Placental epithelial cell (primary cell): ENCODE data around the gene IL2RA. TPM values are rescaled to one million over a fixed set of nuclear protein-coding genes. Genes with fewer than 3 reads are reported as not detected.

Experiments used
- small RNA-seq: library from RNA; depleted of rRNA; stranded (forward); fragments of <200 nt; gene quantifications from one replicate; pipeline ENCODE3, GENCODE V24; 2012
- total RNA-seq: library from RNA; depleted of rRNA; stranded (reverse); fragments of >200 nt; gene quantifications from 2 replicates; pipeline ENCODE4 v1.2.3, GENCODE V29; 2012

IL2RA gene
- total RNA-seq = 0.39 TPM in 1 of 2 replicates, not detected in the other

GRCh38 chr10:6062101-6062771, at the start of gene IL2RA:
TSS of gene IL2RA (minus strand) at chr10:6062367. CDS start at chr10:6062151, 216 bp downstream.

DNA sequence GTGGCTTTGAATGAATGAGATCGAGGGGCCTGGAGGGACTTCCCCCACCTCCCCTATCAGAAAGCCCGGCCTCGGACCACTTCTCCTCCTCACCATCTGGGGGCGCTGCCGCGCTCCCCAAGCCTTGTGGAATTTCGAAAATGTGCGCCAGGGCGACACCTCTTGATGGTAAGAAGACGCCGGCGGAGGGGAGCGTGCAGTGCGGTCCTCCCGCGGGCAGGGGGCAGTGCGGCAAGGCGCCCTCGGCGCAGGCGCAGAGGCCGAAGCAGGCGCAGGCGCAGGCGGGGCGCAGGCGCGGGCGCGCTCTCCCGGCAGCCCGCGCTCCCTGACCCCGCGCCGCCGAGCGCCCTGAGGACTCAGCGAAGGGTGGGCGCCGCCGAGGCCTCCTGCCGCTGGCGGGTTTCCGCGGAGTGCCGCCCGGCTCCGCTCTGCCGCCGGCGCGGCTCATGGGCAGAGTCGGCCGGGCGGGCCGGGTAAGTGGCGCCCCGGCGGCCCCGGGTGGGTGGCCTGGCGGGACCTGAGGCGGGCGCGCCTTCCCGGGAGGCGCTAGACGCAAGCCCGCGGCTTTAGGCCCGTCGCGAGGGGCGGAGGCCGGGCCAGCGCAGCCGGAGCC, 26.7 kb upstream of the IL2RA start, which contains the start of gene RBM17:
RBM17 (plus strand) TSS at position 314 of the 613 bp plus-strand sequence. CDS start 8,032 bp downstream, outside the sequence.

GRCh38 chr10:5977471-5978229, 84.5 kb downstream of the IL2RA start, which contains the start of gene IL15RA:
TSS of gene IL15RA (minus strand) at chr10:5977543. CDS start at chr10:5977492, 51 bp downstream.

Small RNAs within 50 kb of the gene (small RNA-seq; reads per million reads assigned to genes)
- not detected for gene RF00397

Other genes starting within 250 kb of the IL2RA start
- gene GDI2, start 248.9 kb downstream of the IL2RA start, total RNA-seq = 442 and 624 TPM in 2 replicates
- 5.9 and 6.5 TPM in 2 replicates for gene ANKRD16, start 172.5 kb downstream of the IL2RA start, total RNA-seq
- 69.7 and 76.6 TPM in 2 replicates for gene FBH1, start 172.1 kb downstream of the IL2RA start, total RNA-seq
- gene IL15RA, start 84.8 kb downstream of the IL2RA start, total RNA-seq = not detected in 2 replicates
- gene RBM17, start 26.7 kb upstream of the IL2RA start, total RNA-seq = 27.7 and 52.6 TPM in 2 replicates
- 9.5 and 12.6 TPM in 2 replicates for gene PFKFB3, start 140.6 kb upstream of the IL2RA start, total RNA-seq